GM19043 (cell line): ENCODE data around the gene SNX32.

ENCODE experiments used
- ATAC-seq: cut with Tn5 transposase; IDR thresholded peaks from one replicate; pipeline ENCODE4 v1.9.1; 2021; ENCODE audit warnings: low read depth; ENCODE audit not compliant: unreplicated experiment

SNX32 gene

GRCh38 chr11:65796726-65797601 is 36.8 kb upstream of the SNX32 start:
- ATAC-seq: no peak

- no peak for ATAC-seq
Measured at GRCh38 chr11:65797711-65798110, 36.1 kb upstream of the SNX32 start.

- ATAC-seq: no peak
Measured at GRCh38 chr11:65798882-65799281, 34.9 kb upstream of the SNX32 start.

- ATAC-seq: no peak
Measured at GRCh38 chr11:65801153-65801987, 32.4 kb upstream of the SNX32 start.

GRCh38 chr11:65802841-65803240 is 30.9 kb upstream of the SNX32 start:
- ATAC-seq: peak; percentile 66

- ATAC-seq: no peak
Measured at GRCh38 chr11:65803797-65804492, 29.8 kb upstream of the SNX32 start.

GRCh38 chr11:65806979-65807378 is 26.8 kb upstream of the SNX32 start:
- no peak for ATAC-seq

GRCh38 chr11:65808744-65809341 is 24.9 kb upstream of the SNX32 start:
- ATAC-seq: no peak

GRCh38 chr11:65809496-65809895 is 24.3 kb upstream of the SNX32 start:
- no peak for ATAC-seq

GRCh38 chr11:65810046-65810868 is 23.5 kb upstream of the SNX32 start:
- ATAC-seq: no peak

- ATAC-seq: no peak
Measured at GRCh38 chr11:65811764-65812475, 21.8 kb upstream of the SNX32 start.

GRCh38 chr11:65814131-65814985 is 19.4 kb upstream of the SNX32 start:
- no peak for ATAC-seq

GRCh38 chr11:65814986-65815565 is 18.7 kb upstream of the SNX32 start:
- ATAC-seq: no peak

- ATAC-seq: no peak
Measured at GRCh38 chr11:65816696-65817095, 17.1 kb upstream of the SNX32 start.

- no peak for ATAC-seq
Measured at GRCh38 chr11:65817312-65817834, 16.4 kb upstream of the SNX32 start.

- ATAC-seq: peak; percentile 58
Measured at GRCh38 chr11:65817835-65818680, 15.7 kb upstream of the SNX32 start.

- no peak for ATAC-seq
Measured at GRCh38 chr11:65821107-65821506, 12.7 kb upstream of the SNX32 start.
